Activated B cell treated with CpG ODN at 0.5 μM for 24 hours (primary cell): ENCODE data around the gene ADAMTS4. TPM values are rescaled to one million over a fixed set of nuclear protein-coding genes. Genes with fewer than 3 reads are reported as not detected.
A peak's percentile ranks its signal among the peaks of the same experiment; 100 is the strongest.

Experiments
- ATAC-seq: fragments of 200-7000 bp; cut with Tn5 transposase; one replicate; pipeline ENCODE4 v1.10.0; 2021; ENCODE audit warnings: low read depth, mild to moderate bottlenecking, moderate library complexity
- CTCF ChIA-PET: fragments of 350-600 bp; sonication (Branson Sonifier 250); formaldehyde crosslinking; loops from one replicate; lab custom pipeline; 2021; ENCODE audit warnings: antibody characterized with exemption; lab: Charles Lee
- POLR2A ChIA-PET: fragments of 350-600 bp; sonication (Branson Sonifier 250); formaldehyde crosslinking; loops from one replicate; lab custom pipeline; 2021; ENCODE audit warnings: antibody characterized with exemption; lab: Charles Lee
- DNase-seq: peaks from one replicate; pipeline ENCODE4 v3.0.0; 2022
- H3K27ac Mint-ChIP-seq: one replicate; pipeline ENCODE4 v1.8.0; 2020; ENCODE audit warnings: mixed read lengths
- H3K27me3 Mint-ChIP-seq: one replicate; pipeline ENCODE4 v1.8.0; 2021; ENCODE audit warnings: mixed read lengths
- H3K36me3 Mint-ChIP-seq: one replicate; pipeline ENCODE4 v1.8.0; 2021; ENCODE audit warnings: low read depth, mixed read lengths
- H3K4me1 Mint-ChIP-seq: one replicate; pipeline ENCODE4 v1.8.0; 2021; ENCODE audit warnings: mixed read lengths
- H3K4me3 Mint-ChIP-seq: one replicate; pipeline ENCODE4 v1.8.0; 2020; ENCODE audit warnings: mild to moderate bottlenecking, mixed read lengths
- H3K9me3 Mint-ChIP-seq: one replicate; pipeline ENCODE4 v1.8.0; 2020; ENCODE audit warnings: mixed read lengths
- intact Hi-C: fragments of 100-400 bp; cut with micrococcal nuclease; formaldehyde crosslinking; loops from one replicate; pipeline ENCODE4 v1.15.1; 2024
- total RNA-seq: library from RNA; stranded (reverse); gene quantifications from 2 replicates; pipeline ENCODE4 v1.2.3, GENCODE V29; 2022
- TF ChIP-seq, protein P1 (sequence below): fragments of 200-600 bp; IDR thresholded peaks from one replicate; pipeline ENCODE4 v1.8.0; 2022; ENCODE audit warnings: antibody characterized with exemption, mild to moderate bottlenecking

The ADAMTS4 gene
- total RNA-seq, 1 donor from 2014 or later = not detected

DNA sequence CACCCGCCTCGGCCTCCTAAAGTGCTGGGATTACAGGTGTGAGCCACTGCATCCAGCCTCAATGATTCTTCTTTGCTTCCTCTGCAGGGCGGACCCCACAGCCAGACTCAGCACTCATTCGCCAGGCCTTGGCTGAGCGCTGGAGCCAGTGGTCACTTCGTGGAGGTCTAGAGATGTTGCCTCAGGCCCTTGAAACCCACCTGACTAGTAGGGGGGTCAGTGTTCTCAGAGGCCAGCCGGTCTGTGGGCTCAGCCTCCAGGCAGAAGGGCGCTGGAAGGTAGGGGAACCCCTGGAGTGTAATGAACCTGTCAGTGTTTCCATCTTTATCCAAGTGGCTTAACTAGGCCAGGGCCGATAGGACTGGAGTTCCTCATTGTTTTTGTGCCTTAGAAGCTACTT, 29.9 kb downstream of the ADAMTS4 start:
- H3K27me3 Mint-ChIP-seq = no peaks in the 10 kb centered on the region
- H3K27ac Mint-ChIP-seq = no peak overlapping the region
- DNase-seq (no peak), ATAC-seq (no peak)
- H3K9me3 Mint-ChIP-seq = no peaks in the 10 kb centered on the region
- ChIA-PET CTCF (no interaction called here), POLR2A (interaction anchor here (1.8 kb wide), 1 partner anchor 13 kb away, joined by 6 read pairs; no protein-coding TSS in a partner anchor)
- H3K4me1 Mint-ChIP-seq = peaks cover 36% of the 10 kb centered on the region
- H3K36me3 Mint-ChIP-seq = peaks cover 68% of the 10 kb centered on the region
- TF ChIP-seq, protein P1, sequence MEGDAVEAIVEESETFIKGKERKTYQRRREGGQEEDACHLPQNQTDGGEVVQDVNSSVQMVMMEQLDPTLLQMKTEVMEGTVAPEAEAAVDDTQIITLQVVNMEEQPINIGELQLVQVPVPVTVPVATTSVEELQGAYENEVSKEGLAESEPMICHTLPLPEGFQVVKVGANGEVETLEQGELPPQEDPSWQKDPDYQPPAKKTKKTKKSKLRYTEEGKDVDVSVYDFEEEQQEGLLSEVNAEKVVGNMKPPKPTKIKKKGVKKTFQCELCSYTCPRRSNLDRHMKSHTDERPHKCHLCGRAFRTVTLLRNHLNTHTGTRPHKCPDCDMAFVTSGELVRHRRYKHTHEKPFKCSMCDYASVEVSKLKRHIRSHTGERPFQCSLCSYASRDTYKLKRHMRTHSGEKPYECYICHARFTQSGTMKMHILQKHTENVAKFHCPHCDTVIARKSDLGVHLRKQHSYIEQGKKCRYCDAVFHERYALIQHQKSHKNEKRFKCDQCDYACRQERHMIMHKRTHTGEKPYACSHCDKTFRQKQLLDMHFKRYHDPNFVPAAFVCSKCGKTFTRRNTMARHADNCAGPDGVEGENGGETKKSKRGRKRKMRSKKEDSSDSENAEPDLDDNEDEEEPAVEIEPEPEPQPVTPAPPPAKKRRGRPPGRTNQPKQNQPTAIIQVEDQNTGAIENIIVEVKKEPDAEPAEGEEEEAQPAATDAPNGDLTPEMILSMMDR = no peak
- H3K4me3 Mint-ChIP-seq = no peak overlapping the region
- intact Hi-C loops = no loop called here

DNA sequence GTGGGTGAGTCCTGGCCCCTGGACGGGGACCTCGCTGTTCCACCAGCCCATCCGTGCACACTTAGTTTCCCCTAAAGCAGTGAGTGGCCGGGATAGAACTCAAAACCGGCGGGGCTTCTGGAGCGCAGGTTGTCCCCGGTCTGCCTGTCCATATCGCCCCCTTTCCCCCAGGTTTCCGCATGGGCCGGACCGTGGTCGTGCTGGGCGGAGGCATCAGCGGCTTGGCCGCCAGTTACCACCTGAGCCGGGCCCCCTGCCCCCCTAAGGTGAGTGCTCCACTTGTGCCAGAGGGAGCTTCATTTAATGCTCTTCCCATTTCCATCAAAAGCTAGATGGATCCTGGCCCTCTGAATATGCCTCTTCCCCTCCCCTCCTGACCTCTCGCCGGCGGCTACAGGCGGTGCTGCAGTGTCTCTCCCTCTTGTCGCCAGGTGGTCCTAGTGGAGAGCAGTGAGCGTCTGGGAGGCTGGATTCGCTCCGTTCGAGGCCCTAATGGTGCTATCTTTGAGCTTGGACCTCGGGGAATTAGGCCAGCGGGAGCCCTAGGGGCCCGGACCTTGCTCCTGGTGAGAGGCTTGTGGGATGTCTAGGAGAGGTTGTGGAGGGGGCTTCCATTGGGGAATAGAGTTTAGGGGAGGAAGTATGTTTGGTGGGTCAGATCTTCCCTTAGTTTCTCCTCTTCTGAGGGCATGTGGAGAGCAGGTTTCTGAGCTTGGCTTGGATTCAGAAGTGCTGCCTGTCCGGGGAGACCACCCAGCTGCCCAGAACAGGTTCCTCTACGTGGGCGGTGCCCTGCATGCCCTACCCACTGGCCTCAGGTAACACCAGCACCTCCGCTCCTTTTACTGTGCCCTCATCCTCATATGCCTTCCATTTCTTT, 31.9 kb downstream of the ADAMTS4 start:
- Mint-ChIP-seq H3K27ac (peak overlapping the region; percentile 98), H3K36me3 (peaks cover 66% of the 10 kb centered on the region), H3K27me3 (no peaks in the 10 kb centered on the region), H3K9me3 (no peaks in the 10 kb centered on the region), H3K4me1 (peaks cover 39% of the 10 kb centered on the region), H3K4me3 (peak overlapping the region; percentile 88)
- TF ChIP-seq, protein P1 = no peak
- DNase-seq = no peak
- intact Hi-C loops = loop anchor here (1.0 kb wide), 5 partner anchors 10 to 35 kb away; partner anchors contain the start of genes B4GALT3, DEDD, NDUFS2 and UFC1
- CTCF ChIA-PET = interaction anchor here (0.6 to 3.8 kb wide), 15 partner anchors 10 to 1247 kb away, joined by 3 to 40 read pairs (median 5); partner anchors contain the start of genes B4GALT3, NDUFS2, TOMM40L and UFC1
- ATAC-seq = no peak
- POLR2A ChIA-PET = interaction anchor here (0.6 to 4.3 kb wide), 19 partner anchors 9 to 1089 kb away, joined by 3 to 49 read pairs (median 7); partner anchors contain the start of genes ARHGAP30, B4GALT3, DEDD and NDUFS2

DNA sequence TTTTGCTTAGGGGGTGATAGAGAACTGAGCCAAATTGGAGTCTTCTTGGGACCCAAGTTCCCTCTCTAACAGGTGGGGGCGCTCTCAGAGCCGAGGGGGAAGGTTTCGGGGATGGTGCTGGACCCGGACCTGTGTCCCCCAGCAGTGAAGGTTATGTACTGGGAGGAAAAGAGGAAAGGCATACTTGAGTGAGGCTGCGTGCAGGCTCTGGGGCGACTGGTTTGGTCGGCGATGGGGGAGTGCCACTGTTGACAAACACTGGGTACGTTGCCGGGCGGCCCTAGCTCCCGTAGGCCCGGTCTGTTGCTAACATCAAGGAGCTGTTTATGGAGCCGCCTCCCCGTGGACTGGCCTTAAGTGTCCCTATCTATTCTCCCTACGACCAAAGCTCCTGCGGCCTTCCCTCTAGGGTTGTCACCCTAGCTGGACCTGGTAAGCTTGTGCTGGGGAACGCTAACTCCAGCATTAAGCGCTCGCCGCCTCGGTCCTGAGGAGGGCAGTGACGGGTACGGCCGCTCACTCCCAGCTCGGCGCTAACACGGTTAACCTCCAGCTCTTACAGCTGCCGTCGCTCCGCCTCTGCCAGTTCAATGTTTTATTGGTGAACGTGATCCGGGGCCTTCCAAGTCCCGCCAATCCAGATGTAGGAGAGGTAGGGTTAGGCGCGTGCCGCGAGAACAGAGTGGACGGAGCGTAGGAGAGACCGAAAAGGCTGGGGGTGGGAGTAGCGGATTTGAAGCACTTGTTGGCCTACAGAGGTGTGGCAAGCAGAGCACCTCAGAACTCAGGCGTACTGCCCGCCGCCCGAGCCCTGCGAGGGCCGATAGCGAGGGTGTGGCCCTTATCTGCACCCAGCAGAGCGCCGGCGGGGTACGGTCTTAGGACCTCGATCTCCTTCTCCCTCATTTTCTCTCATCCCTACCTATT, 32.8 kb downstream of the ADAMTS4 start, which contains the start of gene PPOX:
PPOX (plus strand) TSS at position 685 of the 927 bp plus-strand sequence. CDS start 422 bp downstream, outside the sequence.
- peak; percentile 82 for DNase-seq
- intact Hi-C loops = loop anchor here (1.0 kb wide), 6 partner anchors 11 to 216 kb away; partner anchors contain the start of genes B4GALT3, DEDD, NDUFS2 and UFC1
- H3K27me3 Mint-ChIP-seq = no peaks in the 10 kb centered on the region
- TF ChIP-seq, protein P1 = no peak
- peak; percentile 94 for ATAC-seq
- H3K4me1 Mint-ChIP-seq = peaks cover 48% of the 10 kb centered on the region
- peaks cover 65% of the 10 kb centered on the region for H3K36me3 Mint-ChIP-seq
- ChIA-PET CTCF (interaction anchor here (0.6 to 3.8 kb wide), 21 partner anchors 9 to 219 kb away, joined by 3 to 40 read pairs (median 5); partner anchors contain the start of genes ARHGAP30, B4GALT3, NDUFS2 and TOMM40L), POLR2A (interaction anchor here (0.6 to 4.3 kb wide), 23 partner anchors 8 to 451 kb away, joined by 3 to 49 read pairs (median 6); partner anchors contain the start of genes ARHGAP30, B4GALT3, DEDD and NDUFS2)
- peak within 1 kb of the TSS; percentile 88 for H3K4me3 Mint-ChIP-seq
- peak within 1 kb of the TSS; percentile 98 for H3K27ac Mint-ChIP-seq
- H3K9me3 Mint-ChIP-seq = no peaks in the 10 kb centered on the region

DNA sequence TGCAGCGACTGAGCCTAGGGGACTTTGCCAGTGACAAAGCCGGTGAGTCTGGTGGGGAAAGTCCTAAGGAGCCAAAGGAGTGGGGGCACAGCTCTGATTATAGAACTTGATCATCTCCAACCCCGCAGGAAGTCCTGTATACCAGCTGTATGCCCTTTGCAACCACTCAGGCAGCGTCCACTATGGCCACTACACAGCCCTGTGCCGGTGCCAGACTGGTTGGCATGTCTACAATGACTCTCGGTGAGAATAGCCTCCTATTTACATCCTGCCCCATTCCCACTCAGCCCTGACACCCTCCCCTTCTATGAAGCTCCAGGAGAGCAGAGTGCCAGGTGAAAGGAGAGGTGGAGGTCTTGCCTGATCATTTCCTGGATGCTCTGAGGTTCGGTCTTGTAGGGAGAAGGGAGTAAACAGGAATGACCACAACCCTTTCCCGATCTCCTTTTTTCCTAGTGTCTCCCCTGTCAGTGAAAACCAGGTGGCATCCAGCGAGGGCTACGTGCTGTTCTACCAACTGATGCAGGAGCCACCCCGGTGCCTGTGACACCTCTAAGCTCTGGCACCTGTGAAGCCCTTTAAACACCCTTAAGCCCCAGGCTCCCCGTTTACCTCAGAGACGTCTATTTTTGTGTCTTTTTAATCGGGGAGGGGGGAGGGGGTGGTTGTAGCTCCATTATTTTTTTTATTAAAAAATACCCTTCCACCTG, 33.8 kb downstream of the ADAMTS4 start:
- ATAC-seq (no peak), DNase-seq (no peak)
- CTCF ChIA-PET = interaction anchor here (0.6 to 3.8 kb wide), 16 partner anchors 8 to 217 kb away, joined by 3 to 40 read pairs (median 7); partner anchors contain the start of genes ARHGAP30, B4GALT3, NDUFS2 and TOMM40L
- Mint-ChIP-seq H3K36me3 (peaks cover 59% of the 10 kb centered on the region), H3K27me3 (no peaks in the 10 kb centered on the region), H3K4me1 (peaks cover 57% of the 10 kb centered on the region), H3K4me3 (no peak overlapping the region), H3K9me3 (no peaks in the 10 kb centered on the region), H3K27ac (peak overlapping the region; percentile 98)
- POLR2A ChIA-PET = interaction anchor here (0.6 to 4.3 kb wide), 14 partner anchors 11 to 397 kb away, joined by 3 to 49 read pairs (median 9); partner anchors contain the start of genes ARHGAP30, B4GALT3, NDUFS2 and NIT1
- intact Hi-C loops = loop anchor here (1.0 kb wide), 1 partner anchor 217 kb away; no protein-coding TSS in a partner anchor
- TF ChIP-seq, protein P1 = no peak
